BLaER1 (cell line): ENCODE measurements around the gene KRTAP1-4.

Experiments
- H3K27ac ChIP-seq: shearing (Covaris generic); formaldehyde crosslinking; 2 replicates; pipeline ENCODE4 v1.8.1; 2022
- H3K27me3 ChIP-seq: shearing (Covaris generic); formaldehyde crosslinking; 2 replicates; pipeline ENCODE4 v1.8.1; 2022
- H3K36me3 ChIP-seq: shearing (Covaris generic); formaldehyde crosslinking; 2 replicates; pipeline ENCODE4 v1.8.1; 2022
- H3K4me1 ChIP-seq: shearing (Covaris generic); formaldehyde crosslinking; 2 replicates; pipeline ENCODE4 v1.8.1; 2022
- H3K4me2 ChIP-seq: shearing (Covaris generic); formaldehyde crosslinking; 2 replicates; pipeline ENCODE4 v1.8.1; 2022
- H3K4me3 ChIP-seq: shearing (Covaris generic); formaldehyde crosslinking; 2 replicates; pipeline ENCODE4 v1.8.1; 2022
- H3K9ac ChIP-seq: shearing (Covaris generic); formaldehyde crosslinking; 2 replicates; pipeline ENCODE4 v1.8.1; 2022
- H3K9me3 ChIP-seq: shearing (Covaris generic); formaldehyde crosslinking; 2 replicates; pipeline ENCODE4 v1.8.1; 2022
- H4K20me1 ChIP-seq: shearing (Covaris generic); formaldehyde crosslinking; 2 replicates; pipeline ENCODE4 v1.8.1; 2022
- Cebpa-rat ChIP-seq: shearing (Covaris generic); IDR thresholded peaks from 2 replicates; pipeline ENCODE4 v1.8.1; 2022

Gene KRTAP1-4

DNA sequence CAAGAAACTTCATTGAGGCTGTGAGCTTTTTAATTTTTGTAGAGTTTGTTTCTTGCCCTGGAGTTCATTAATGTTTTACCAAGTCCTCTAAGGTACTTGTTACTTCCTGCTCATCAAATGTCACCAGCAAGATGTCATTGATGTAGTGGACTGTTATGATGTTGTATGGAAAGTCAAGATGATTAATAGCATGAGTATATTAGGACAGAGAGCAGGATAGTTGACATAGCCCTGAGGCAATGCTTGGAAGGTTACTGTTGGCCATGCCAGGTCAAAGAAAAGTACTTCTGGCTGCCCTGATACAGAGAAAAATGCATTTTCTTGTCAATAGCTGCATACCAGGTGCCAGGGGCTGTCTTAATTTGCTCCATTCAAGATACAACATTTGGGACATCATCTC, 9.7 kb downstream of the KRTAP1-4 start:
- TF ChIP-seq Cebpa-rat, result no peak
- Histone ChIP-seq H3K4me3 (no peak overlapping the region), H3K27me3 (no peaks in the 10 kb centered on the region), H3K4me2 (no peak overlapping the region), H3K4me1 (no peaks in the 10 kb centered on the region), H4K20me1 (no peaks in the 10 kb centered on the region), H3K9me3 (0 out of 2 replicates have a peak, but pooled peaks cover 6% of the 10 kb centered on the region), H3K27ac (no peak overlapping the region), H3K36me3 (no peaks in the 10 kb centered on the region), H3K9ac (no peak overlapping the region)

DNA sequence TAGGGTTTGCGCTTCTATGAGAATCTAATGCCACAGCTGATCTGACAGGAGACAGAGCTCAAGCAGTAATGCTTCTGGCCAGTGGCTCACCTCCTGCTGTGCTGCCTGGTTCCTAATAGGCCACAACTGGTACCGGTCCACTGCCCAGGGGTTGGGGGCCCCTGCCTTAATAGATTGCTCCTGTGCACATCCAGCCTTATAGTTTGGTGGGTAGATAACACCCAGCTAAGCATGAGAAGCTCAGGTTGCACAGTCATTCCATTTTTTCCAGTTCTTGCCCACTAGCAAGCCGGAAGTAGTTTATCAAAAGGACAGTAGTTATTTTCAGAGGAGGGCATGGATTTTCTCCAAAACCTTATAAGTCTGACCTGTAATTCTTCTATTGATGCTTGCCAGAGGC, 10.6 kb downstream of the KRTAP1-4 start:
- Histone ChIP-seq H3K36me3 (no peaks in the 10 kb centered on the region), H3K9ac (no peak overlapping the region), H3K27ac (no peak overlapping the region), H4K20me1 (no peaks in the 10 kb centered on the region), H3K4me1 (no peaks in the 10 kb centered on the region), H3K9me3 (0 out of 2 replicates have a peak, but pooled peaks cover 6% of the 10 kb centered on the region), H3K4me2 (no peak overlapping the region), H3K4me3 (no peak overlapping the region), H3K27me3 (no peaks in the 10 kb centered on the region)
- TF ChIP-seq Cebpa-rat, result no peak

DNA sequence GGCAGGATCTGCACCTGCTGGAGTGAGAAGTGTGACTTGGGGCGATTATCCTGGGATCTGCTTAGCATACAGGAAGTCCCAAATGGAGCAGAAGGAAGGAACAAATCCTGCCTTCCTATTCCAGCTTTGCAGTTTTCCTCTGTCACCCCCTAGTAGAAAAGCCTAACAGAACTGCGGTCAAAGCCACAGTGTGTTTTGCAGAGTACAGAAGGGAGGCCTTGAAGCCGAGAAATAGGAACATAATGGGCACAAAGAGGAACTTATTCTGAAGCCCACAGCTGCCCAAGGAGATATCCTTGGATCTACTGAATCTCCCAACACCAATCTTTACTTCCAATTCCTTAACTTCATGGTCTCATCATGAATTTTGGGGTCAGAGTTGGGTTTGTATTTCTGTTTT, 11.5 kb downstream of the KRTAP1-4 start:
- no peak for TF ChIP-seq Cebpa-rat

GRCh38 chr17:41016578-41017215, 13.3 kb downstream of the KRTAP1-4 start:
- Histone ChIP-seq H3K4me3 (no peak overlapping the region), H3K27me3 (no peaks in the 10 kb centered on the region), H3K9ac (no peak overlapping the region), H3K4me1 (no peaks in the 10 kb centered on the region), H3K9me3 (0 out of 2 replicates have a peak, but pooled peaks cover 6% of the 10 kb centered on the region), H4K20me1 (no peaks in the 10 kb centered on the region), H3K4me2 (no peak overlapping the region), H3K36me3 (no peaks in the 10 kb centered on the region), H3K27ac (no peak overlapping the region)
- TF ChIP-seq Cebpa-rat, result no peak

More for the DNA sequence above, 11.5 kb downstream of the KRTAP1-4 start:
- Histone ChIP-seq H3K27me3 (no peaks in the 10 kb centered on the region), H3K4me2 (no peak overlapping the region), H4K20me1 (no peaks in the 10 kb centered on the region), H3K36me3 (no peaks in the 10 kb centered on the region), H3K4me1 (no peaks in the 10 kb centered on the region), H3K9me3 (0 out of 2 replicates have a peak, but pooled peaks cover 6% of the 10 kb centered on the region), H3K9ac (no peak overlapping the region), H3K27ac (no peak overlapping the region), H3K4me3 (no peak overlapping the region)

- Histone ChIP-seq H3K9me3 (no peaks in the 10 kb centered on the region), H3K4me1 (no peaks in the 10 kb centered on the region), H3K27me3 (no peaks in the 10 kb centered on the region), H4K20me1 (no peaks in the 10 kb centered on the region), H3K27ac (no peak overlapping the region), H3K4me2 (no peak overlapping the region), H3K9ac (no peak overlapping the region), H3K4me3 (no peak overlapping the region), H3K36me3 (no peaks in the 10 kb centered on the region)
- TF ChIP-seq Cebpa-rat, result no peak
These were observed 14.5 kb downstream of the KRTAP1-4 start for GRCh38 chr17:41015454-41015853.

GRCh38 chr17:41013606-41014005, 16.4 kb downstream of the KRTAP1-4 start:
- no peaks in the 10 kb centered on the region for H3K36me3 ChIP-seq
- H3K4me2 ChIP-seq, result no peak overlapping the region
- no peaks in the 10 kb centered on the region for H3K4me1 ChIP-seq
- no peaks in the 10 kb centered on the region for H3K27me3 ChIP-seq
- no peaks in the 10 kb centered on the region for H3K9me3 ChIP-seq
- H3K9ac ChIP-seq, result no peak overlapping the region
- TF ChIP-seq Cebpa-rat, result no peak
- H3K4me3 ChIP-seq, result no peak overlapping the region
- no peak overlapping the region for H3K27ac ChIP-seq
- no peaks in the 10 kb centered on the region for H4K20me1 ChIP-seq

- Histone ChIP-seq H3K9ac (no peak overlapping the region), H3K27me3 (no peaks in the 10 kb centered on the region), H3K36me3 (no peaks in the 10 kb centered on the region), H4K20me1 (no peaks in the 10 kb centered on the region), H3K4me1 (no peaks in the 10 kb centered on the region), H3K27ac (no peak overlapping the region), H3K9me3 (no peaks in the 10 kb centered on the region), H3K4me3 (no peak overlapping the region), H3K4me2 (no peak overlapping the region)
- TF ChIP-seq Cebpa-rat, result no peak
These were observed 16.8 kb downstream of the KRTAP1-4 start for GRCh38 chr17:41013181-41013580.

- Histone ChIP-seq H3K36me3 (no peaks in the 10 kb centered on the region), H3K4me2 (no peak overlapping the region), H3K9ac (no peak overlapping the region), H3K9me3 (no peaks in the 10 kb centered on the region), H3K4me1 (no peaks in the 10 kb centered on the region), H3K4me3 (no peak overlapping the region), H3K27ac (no peak overlapping the region), H4K20me1 (no peaks in the 10 kb centered on the region), H3K27me3 (no peaks in the 10 kb centered on the region)
- TF ChIP-seq Cebpa-rat, result no peak
These were observed 17.5 kb downstream of the KRTAP1-4 start for GRCh38 chr17:41012326-41013120.

- H3K27me3 ChIP-seq, result no peaks in the 10 kb centered on the region
- no peak overlapping the region for H3K4me2 ChIP-seq
- H4K20me1 ChIP-seq, result no peaks in the 10 kb centered on the region
- no peaks in the 10 kb centered on the region for H3K36me3 ChIP-seq
- no peak for TF ChIP-seq Cebpa-rat
- no peak overlapping the region for H3K9ac ChIP-seq
- no peaks in the 10 kb centered on the region for H3K9me3 ChIP-seq
- no peak overlapping the region for H3K27ac ChIP-seq
- H3K4me1 ChIP-seq, result no peaks in the 10 kb centered on the region
- no peak overlapping the region for H3K4me3 ChIP-seq
These were observed 19.6 kb downstream of the KRTAP1-4 start for GRCh38 chr17:41010441-41010840.

GRCh38 chr17:41009936-41010335, 20.1 kb downstream of the KRTAP1-4 start:
- Histone ChIP-seq H4K20me1 (no peaks in the 10 kb centered on the region), H3K9me3 (no peaks in the 10 kb centered on the region), H3K4me1 (no peaks in the 10 kb centered on the region), H3K4me3 (no peak overlapping the region), H3K9ac (no peak overlapping the region), H3K4me2 (no peak overlapping the region), H3K27ac (no peak overlapping the region), H3K27me3 (no peaks in the 10 kb centered on the region), H3K36me3 (no peaks in the 10 kb centered on the region)
- TF ChIP-seq Cebpa-rat, result no peak
